ENCODE data around the gene CTDSP1. TPM values are rescaled to one million over a fixed set of nuclear protein-coding genes. Genes with fewer than 3 reads are reported as not detected.

Gene CTDSP1
- 53.8 and 73.6 TPM in 2 replicates for total RNA-seq (2014; rRNA removed; shearing (Covaris generic); ENCODE audit: low replicate concordance)

GRCh38 chr2:218399391-218400166 is at the start of gene CTDSP1:
TSS of gene CTDSP1 (plus strand) at chr2:218399868. CDS start at chr2:218400091, 223 bp downstream.
- peak; percentile 97 for DNase-seq (ENCODE audit: low read depth)
- in situ Hi-C loops (cut with HindIII; ENCODE audit: low pct_unique_long_range_greater_than_20kb, low sequenced_read_pairs): no loop called here

GRCh38 chr2:218354045-218354444 is 45.6 kb upstream of the CTDSP1 start:
- in situ Hi-C loops (cut with HindIII; ENCODE audit: low pct_unique_long_range_greater_than_20kb, low sequenced_read_pairs): no loop called here
- DNase-seq (ENCODE audit: low read depth): no peak

- peak; percentile 30 for DNase-seq (ENCODE audit: low read depth)
- in situ Hi-C loops (cut with HindIII; ENCODE audit: low pct_unique_long_range_greater_than_20kb, low sequenced_read_pairs): no loop called here
Observed at GRCh38 chr2:218354850-218355443, 44.7 kb upstream of the CTDSP1 start.

- in situ Hi-C loops (cut with HindIII; ENCODE audit: low pct_unique_long_range_greater_than_20kb, low sequenced_read_pairs): no loop called here
Observed at GRCh38 chr2:218357236-218358177, 42.2 kb upstream of the CTDSP1 start.

GRCh38 chr2:218360453-218360852 is 39.2 kb upstream of the CTDSP1 start:
- in situ Hi-C loops (cut with HindIII; ENCODE audit: low pct_unique_long_range_greater_than_20kb, low sequenced_read_pairs): no loop called here
- DNase-seq (ENCODE audit: low read depth): no peak

More at GRCh38 chr2:218357236-218358177, 42.2 kb upstream of the CTDSP1 start:
- DNase-seq (ENCODE audit: low read depth): no peak

GRCh38 chr2:218362606-218363005 is 37.1 kb upstream of the CTDSP1 start:
- no peak for DNase-seq (ENCODE audit: low read depth)
- in situ Hi-C loops (cut with HindIII; ENCODE audit: low pct_unique_long_range_greater_than_20kb, low sequenced_read_pairs): no loop called here

- in situ Hi-C loops (cut with HindIII; ENCODE audit: low pct_unique_long_range_greater_than_20kb, low sequenced_read_pairs): no loop called here
- no peak for DNase-seq (ENCODE audit: low read depth)
Observed at GRCh38 chr2:218363736-218364135, 35.9 kb upstream of the CTDSP1 start.

- DNase-seq (ENCODE audit: low read depth): no peak
- in situ Hi-C loops (cut with HindIII; ENCODE audit: low pct_unique_long_range_greater_than_20kb, low sequenced_read_pairs): no loop called here
Observed at GRCh38 chr2:218364196-218364595, 35.5 kb upstream of the CTDSP1 start.

GRCh38 chr2:218366621-218367414 is 32.9 kb upstream of the CTDSP1 start:
- no peak for DNase-seq (ENCODE audit: low read depth)
- in situ Hi-C loops (cut with HindIII; ENCODE audit: low pct_unique_long_range_greater_than_20kb, low sequenced_read_pairs): no loop called here

GRCh38 chr2:218367415-218368149 is 32.1 kb upstream of the CTDSP1 start:
- DNase-seq (ENCODE audit: low read depth): peak; percentile 85

GRCh38 chr2:218368150-218368528 is 31.5 kb upstream of the CTDSP1 start:
- in situ Hi-C loops (cut with HindIII; ENCODE audit: low pct_unique_long_range_greater_than_20kb, low sequenced_read_pairs): no loop called here
- DNase-seq (ENCODE audit: low read depth): no peak

More at GRCh38 chr2:218367415-218368149, 32.1 kb upstream of the CTDSP1 start:
- in situ Hi-C loops (cut with HindIII; ENCODE audit: low pct_unique_long_range_greater_than_20kb, low sequenced_read_pairs): no loop called here

GRCh38 chr2:218368621-218369153 is 31.0 kb upstream of the CTDSP1 start:
- in situ Hi-C loops (cut with HindIII; ENCODE audit: low pct_unique_long_range_greater_than_20kb, low sequenced_read_pairs): no loop called here
- DNase-seq (ENCODE audit: low read depth): no peak

GRCh38 chr2:218369330-218369729 is 30.3 kb upstream of the CTDSP1 start:
- in situ Hi-C loops (cut with HindIII; ENCODE audit: low pct_unique_long_range_greater_than_20kb, low sequenced_read_pairs): no loop called here
- DNase-seq (ENCODE audit: low read depth): no peak

- in situ Hi-C loops (cut with HindIII; ENCODE audit: low pct_unique_long_range_greater_than_20kb, low sequenced_read_pairs): no loop called here
- no peak for DNase-seq (ENCODE audit: low read depth)
Observed at GRCh38 chr2:218370410-218371063, 29.1 kb upstream of the CTDSP1 start.

GRCh38 chr2:218371983-218372350 is 27.7 kb upstream of the CTDSP1 start:
- DNase-seq (ENCODE audit: low read depth): no peak
- in situ Hi-C loops (cut with HindIII; ENCODE audit: low pct_unique_long_range_greater_than_20kb, low sequenced_read_pairs): no loop called here

- in situ Hi-C loops (cut with HindIII; ENCODE audit: low pct_unique_long_range_greater_than_20kb, low sequenced_read_pairs): no loop called here
- no peak for DNase-seq (ENCODE audit: low read depth)
Observed at GRCh38 chr2:218374795-218375194, 24.9 kb upstream of the CTDSP1 start.

GRCh38 chr2:218375212-218375611 is 24.5 kb upstream of the CTDSP1 start:
- in situ Hi-C loops (cut with HindIII; ENCODE audit: low pct_unique_long_range_greater_than_20kb, low sequenced_read_pairs): no loop called here
- DNase-seq (ENCODE audit: low read depth): no peak

Data from Caki2 (cell line).